Breast epithelium (tissue), 3 donors: ENCODE data around the gene HMCN1.

ENCODE experiments used
- POLR2A ChIP-seq: fragments of 450-650 bp; IDR thresholded peaks from one replicate; pipeline ENCODE4 v1.6.1; 2016; ENCODE audit warnings: antibody characterized with exemption, mild to moderate bottlenecking, moderate library complexity
- TF ChIP-seq, protein P1 (sequence below), 3 donors: fragments of 450-650 bp; IDR thresholded peaks; one replicate each; pipeline ENCODE4 v1.5.1; 2016 to 2017; ENCODE audit warnings: antibody characterized with exemption in 3 of 3, mild to moderate bottlenecking in 3 of 3, moderate library complexity in 3 of 3

DNA sequence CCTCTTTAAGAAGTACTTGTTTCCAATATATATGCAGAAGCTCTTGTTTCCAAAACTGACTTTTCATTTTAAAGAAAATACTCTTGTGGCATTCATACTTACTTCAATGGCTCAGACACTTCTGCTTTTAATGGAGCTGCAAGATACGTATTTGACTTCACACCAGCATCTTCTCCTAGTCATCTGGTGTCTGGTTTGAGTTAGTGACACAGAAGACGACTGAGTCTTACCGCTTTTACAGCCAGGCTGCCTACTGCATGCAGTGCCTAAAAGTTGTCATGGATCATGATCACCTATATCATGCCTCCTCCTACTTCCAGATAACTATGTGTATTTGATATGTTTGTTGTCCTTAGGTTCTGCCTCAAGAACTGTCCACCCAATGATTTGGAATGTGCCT lies 455.0 kb downstream of the HMCN1 start:
- TF ChIP-seq POLR2A = no peak
- TF ChIP-seq, protein P1, sequence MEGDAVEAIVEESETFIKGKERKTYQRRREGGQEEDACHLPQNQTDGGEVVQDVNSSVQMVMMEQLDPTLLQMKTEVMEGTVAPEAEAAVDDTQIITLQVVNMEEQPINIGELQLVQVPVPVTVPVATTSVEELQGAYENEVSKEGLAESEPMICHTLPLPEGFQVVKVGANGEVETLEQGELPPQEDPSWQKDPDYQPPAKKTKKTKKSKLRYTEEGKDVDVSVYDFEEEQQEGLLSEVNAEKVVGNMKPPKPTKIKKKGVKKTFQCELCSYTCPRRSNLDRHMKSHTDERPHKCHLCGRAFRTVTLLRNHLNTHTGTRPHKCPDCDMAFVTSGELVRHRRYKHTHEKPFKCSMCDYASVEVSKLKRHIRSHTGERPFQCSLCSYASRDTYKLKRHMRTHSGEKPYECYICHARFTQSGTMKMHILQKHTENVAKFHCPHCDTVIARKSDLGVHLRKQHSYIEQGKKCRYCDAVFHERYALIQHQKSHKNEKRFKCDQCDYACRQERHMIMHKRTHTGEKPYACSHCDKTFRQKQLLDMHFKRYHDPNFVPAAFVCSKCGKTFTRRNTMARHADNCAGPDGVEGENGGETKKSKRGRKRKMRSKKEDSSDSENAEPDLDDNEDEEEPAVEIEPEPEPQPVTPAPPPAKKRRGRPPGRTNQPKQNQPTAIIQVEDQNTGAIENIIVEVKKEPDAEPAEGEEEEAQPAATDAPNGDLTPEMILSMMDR (IDR thresholded peaks at IDR 0.05) = no peak
